Lower leg skin (tissue), 4 donors: ENCODE results near the gene MAPK9. TPM values are rescaled to one million over a fixed set of nuclear protein-coding genes. Genes with fewer than 3 reads are reported as not detected.

Experiments
- DNase-seq, 2 donors: peaks; one replicate each; pipeline ENCODE4 v3.0.0-alpha.2; 2019; ENCODE audit warnings: low spot score in 2 of 2
- H3K4me3 ChIP-seq: fragments of 200-600 bp; sonication (generic); 2 replicates; pipeline ENCODE4 v1.5.1; 2017; ENCODE audit warnings: mild to moderate bottlenecking, low read depth; ENCODE audit not compliant: poor library complexity, severe bottlenecking
- CTCF ChIP-seq, 3 donors: fragments of 450-650 bp; IDR thresholded peaks; one replicate each; pipeline ENCODE4 v1.5.1; 2016; ENCODE audit warnings: antibody characterized with exemption in 3 of 3, mild to moderate bottlenecking in 3 of 3, moderate library complexity in 2 of 3
- POLR2A ChIP-seq, 2 donors: fragments of 450-650 bp; IDR thresholded peaks; one replicate each; pipeline ENCODE4 v1.6.1; 2016 to 2017; ENCODE audit warnings: antibody characterized with exemption in 2 of 2, mild to moderate bottlenecking in 1 of 2, moderate library complexity in 1 of 2
- WGBS, 2 donors: methylation state at CpG; one replicate each; pipeline ENCODE4 v1.1.5; 2018; 5-methylcytosine and 5-hydroxymethylcytosine counted together
- intact Hi-C: fragments of 100-400 bp; cut with DNase I; formaldehyde crosslinking; loops from one replicate; pipeline ENCODE4 v1.15.0; 2023; ENCODE audit warnings: low total_unique reads
- total RNA-seq, 4 donors: library from RNA; depleted of rRNA; stranded (reverse); fragments of >200 nt; gene quantifications; one replicate each; pipeline ENCODE4 v1.1.0, GENCODE V29; 2016

Gene MAPK9
- total RNA-seq, result 10 to 100 TPM; 10.4 to 18.4 (median 15.4) TPM

- DNase-seq, result peak; percentile 63 to 95
- no peak for TF ChIP-seq POLR2A (IDR thresholded peaks at IDR 0.05)
- peak within 1 kb of the TSS; percentile 97 for H3K4me3 ChIP-seq
- 0 to 1% methylated on average over 30 to 52 of the region's 122 CpGs for WGBS, 2 donors
- intact Hi-C loops, result loop anchor here (10.0 kb wide), 1 partner anchor 173 kb away; no protein-coding TSS in a partner anchor
These were observed at the start of gene MAPK9 for GRCh38 chr5:180291943-180292831. Gene MAPK9 (minus strand): TSS chr5:180292083. CDS start chr5:180280561, 11,522 bp downstream.

- H3K4me3 ChIP-seq, result no peak overlapping the region
- WGBS, 2 donors, result 90 to 93% methylated on average over 8 of the region's 8 CpGs
- no peak for DNase-seq
- intact Hi-C loops, result no loop called here
- no peak for TF ChIP-seq POLR2A (IDR thresholded peaks at IDR 0.05)
These were observed 49.7 kb upstream of the MAPK9 start for GRCh38 chr5:180341595-180341994.

GRCh38 chr5:180340856-180341255, 49.0 kb upstream of the MAPK9 start:
- WGBS, 2 donors, result 86% methylated on average over 9 of the region's 9 CpGs
- no peak overlapping the region for H3K4me3 ChIP-seq
- intact Hi-C loops, result no loop called here
- DNase-seq, result no peak
- TF ChIP-seq POLR2A (IDR thresholded peaks at IDR 0.05), result no peak
- no peak for TF ChIP-seq CTCF (IDR thresholded peaks at IDR 0.05)

- intact Hi-C loops, result loop anchor here (2.0 kb wide), 1 partner anchor 29 kb away; no protein-coding TSS in a partner anchor
- WGBS, 2 donors, result 79 to 85% methylated on average over 7 of the region's 7 CpGs
- H3K4me3 ChIP-seq, result no peak overlapping the region
- DNase-seq, result no peak
- TF ChIP-seq CTCF (IDR thresholded peaks at IDR 0.05), result no peak
- TF ChIP-seq POLR2A (IDR thresholded peaks at IDR 0.05), result no peak
These were observed 47.8 kb upstream of the MAPK9 start for GRCh38 chr5:180339583-180340183.

GRCh38 chr5:180338001-180338707, 46.3 kb upstream of the MAPK9 start:
- no peak for DNase-seq
- TF ChIP-seq POLR2A (IDR thresholded peaks at IDR 0.05) (no peak), CTCF (IDR thresholded peaks at IDR 0.05) (no peak)
- no peak overlapping the region for H3K4me3 ChIP-seq
- 90% methylated on average over 22 of the region's 22 CpGs for WGBS, 2 donors
- intact Hi-C loops, result loop anchor here (2.0 kb wide), 1 partner anchor 31 kb away; no protein-coding TSS in a partner anchor

- no peak for DNase-seq
- intact Hi-C loops, result no loop called here
- no peak overlapping the region for H3K4me3 ChIP-seq
- TF ChIP-seq CTCF (IDR thresholded peaks at IDR 0.05) (no peak), POLR2A (IDR thresholded peaks at IDR 0.05) (no peak)
- WGBS, 2 donors, result 85 to 90% methylated on average over 34 of the region's 34 CpGs
These were observed 44.5 kb upstream of the MAPK9 start for GRCh38 chr5:180336234-180337020.
